Breast epithelium (tissue), 3 donors: ENCODE measurements around the gene C6orf89.

ENCODE experiments used
- POLR2A ChIP-seq: fragments of 450-650 bp; IDR thresholded peaks from one replicate; pipeline ENCODE4 v1.6.1; 2016; ENCODE audit warnings: antibody characterized with exemption, mild to moderate bottlenecking, moderate library complexity
- POLR2AphosphoS5 ChIP-seq, 3 donors: sonication (generic); formaldehyde crosslinking; IDR thresholded peaks; one replicate each; pipeline ENCODE4 v1.6.1; 2017; ENCODE audit warnings: antibody characterized with exemption in 3 of 3
- TF ChIP-seq, protein P1 (sequence below), 3 donors: fragments of 450-650 bp; IDR thresholded peaks; one replicate each; pipeline ENCODE4 v1.5.1; 2016 to 2017; ENCODE audit warnings: antibody characterized with exemption in 3 of 3, mild to moderate bottlenecking in 3 of 3, moderate library complexity in 3 of 3

DNA sequence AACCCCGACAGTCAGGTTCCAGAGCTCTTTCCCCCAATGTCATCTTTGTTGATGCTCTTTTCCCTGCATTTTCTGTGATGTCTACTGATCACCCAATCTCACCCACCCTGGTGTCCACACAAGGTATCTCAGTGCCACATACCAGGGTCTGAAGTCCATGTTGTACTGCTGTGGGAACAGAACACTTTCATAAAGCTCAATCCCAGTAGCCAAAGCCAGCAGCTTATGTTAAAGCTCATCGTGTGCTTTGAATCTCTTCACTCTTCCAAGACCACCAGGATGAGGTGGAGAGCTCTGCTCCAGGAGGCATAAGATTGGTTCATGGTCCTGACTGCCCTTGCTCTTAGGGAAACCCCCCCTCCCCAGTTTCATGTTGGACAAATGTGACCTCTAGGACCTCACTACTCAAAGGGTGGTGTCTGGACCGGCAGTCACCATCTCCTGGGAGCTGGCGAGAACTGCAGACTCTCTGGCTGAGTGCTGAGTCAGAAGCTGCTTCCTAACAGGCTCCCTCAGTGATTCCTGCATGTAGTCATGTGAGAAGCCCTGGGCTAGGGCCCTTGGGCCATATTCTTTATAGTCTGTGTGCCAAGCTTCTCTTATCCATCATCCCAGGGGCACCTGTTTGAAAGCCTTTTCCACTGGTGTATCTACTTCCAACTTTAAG lies 33.1 kb upstream of the C6orf89 start:
- TF ChIP-seq, protein P1, sequence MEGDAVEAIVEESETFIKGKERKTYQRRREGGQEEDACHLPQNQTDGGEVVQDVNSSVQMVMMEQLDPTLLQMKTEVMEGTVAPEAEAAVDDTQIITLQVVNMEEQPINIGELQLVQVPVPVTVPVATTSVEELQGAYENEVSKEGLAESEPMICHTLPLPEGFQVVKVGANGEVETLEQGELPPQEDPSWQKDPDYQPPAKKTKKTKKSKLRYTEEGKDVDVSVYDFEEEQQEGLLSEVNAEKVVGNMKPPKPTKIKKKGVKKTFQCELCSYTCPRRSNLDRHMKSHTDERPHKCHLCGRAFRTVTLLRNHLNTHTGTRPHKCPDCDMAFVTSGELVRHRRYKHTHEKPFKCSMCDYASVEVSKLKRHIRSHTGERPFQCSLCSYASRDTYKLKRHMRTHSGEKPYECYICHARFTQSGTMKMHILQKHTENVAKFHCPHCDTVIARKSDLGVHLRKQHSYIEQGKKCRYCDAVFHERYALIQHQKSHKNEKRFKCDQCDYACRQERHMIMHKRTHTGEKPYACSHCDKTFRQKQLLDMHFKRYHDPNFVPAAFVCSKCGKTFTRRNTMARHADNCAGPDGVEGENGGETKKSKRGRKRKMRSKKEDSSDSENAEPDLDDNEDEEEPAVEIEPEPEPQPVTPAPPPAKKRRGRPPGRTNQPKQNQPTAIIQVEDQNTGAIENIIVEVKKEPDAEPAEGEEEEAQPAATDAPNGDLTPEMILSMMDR (IDR thresholded peaks at IDR 0.05): no peak
- TF ChIP-seq POLR2A (no peak), POLR2AphosphoS5 (IDR thresholded peaks at IDR 0.05) (no peak)
